HepG2 (cell line): ENCODE data around the gene PCBP4. TPM values are rescaled to one million over a fixed set of nuclear protein-coding genes. Genes with fewer than 3 reads are reported as not detected.

ENCODE experiments used
- AFF4 ChIP-seq: sonication (generic); formaldehyde crosslinking; IDR thresholded peaks from 2 replicates; pipeline ENCODE4 v1.4.0; 2020; ENCODE audit warnings: missing genetic modification reagents
- HIVEP1 ChIP-seq: sonication (generic); formaldehyde crosslinking; IDR thresholded peaks from 2 replicates; pipeline ENCODE4 v1.4.0; 2020; ENCODE audit warnings: mild to moderate bottlenecking, missing genetic modification reagents
- LCORL ChIP-seq, 2 experiments: fragments of 450-650 bp in 1 of 2; sonication (generic) in 1 of 2; formaldehyde crosslinking in 1 of 2; IDR thresholded peaks; 2 replicates each; pipeline versions ENCODE4 v1.5.0 to v1.6.1; 2017 to 2020; ENCODE audit warnings: antibody characterized with exemption in 1 of 2, missing genetic modification reagents in 1 of 2
- MAFG ChIP-seq: sonication (generic); formaldehyde crosslinking; IDR thresholded peaks from 2 replicates; pipeline ENCODE4 v1.5.1; 2020; ENCODE audit warnings: mild to moderate bottlenecking, missing genetic modification reagents
- MYNN ChIP-seq: sonication (generic); formaldehyde crosslinking; IDR thresholded peaks from 2 replicates; pipeline ENCODE4 v1.4.0; 2020; ENCODE audit warnings: mild to moderate bottlenecking, low read depth, missing genetic modification reagents
- NCOA5 ChIP-seq: sonication (generic); formaldehyde crosslinking; IDR thresholded peaks from 2 replicates; pipeline ENCODE4 v1.4.0; 2020; ENCODE audit warnings: missing genetic modification reagents
- NONO ChIP-seq, 2 experiments: fragments of 450-650 bp in 1 of 2; sonication (generic) in 1 of 2; formaldehyde crosslinking in 1 of 2; IDR thresholded peaks in 1 of 2; conservative IDR thresholded peaks in 1 of 2; 2 replicates each; pipeline versions ENCODE4 v1.6.1 to v1.8.0; 2017 to 2022; ENCODE audit warnings: mild to moderate bottlenecking in 1 of 2, missing genetic modification reagents in 1 of 2, moderate library complexity in 1 of 2
- POGZ ChIP-seq: sonication (generic); formaldehyde crosslinking; IDR thresholded peaks from 2 replicates; pipeline ENCODE4 v1.4.0; 2020; ENCODE audit warnings: mild to moderate bottlenecking, missing genetic modification reagents
- SP5 ChIP-seq: IDR thresholded peaks from 2 replicates; pipeline ENCODE4 v1.6.1; 2016; ENCODE audit warnings: low read depth, borderline replicate concordance
- TEAD3 ChIP-seq: optimal IDR thresholded peaks from 2 replicates; pipeline ENCODE3; 2016; ENCODE audit warnings: borderline replicate concordance
- ZFP1 ChIP-seq: IDR thresholded peaks from 2 replicates; pipeline ENCODE4 v1.6.1; 2016
- ZFYVE20 ChIP-seq: sonication (generic); formaldehyde crosslinking; IDR thresholded peaks from 2 replicates; pipeline ENCODE4 v1.8.0; 2023; ENCODE audit warnings: low read depth, mild to moderate bottlenecking, moderate library complexity, missing genetic modification reagents, borderline replicate concordance
- ZNF318 ChIP-seq: sonication (generic); formaldehyde crosslinking; IDR thresholded peaks from 2 replicates; pipeline ENCODE4 v1.4.0; 2020; ENCODE audit warnings: mild to moderate bottlenecking, missing genetic modification reagents
- ZNF660 ChIP-seq: sonication (generic); formaldehyde crosslinking; IDR thresholded peaks from 2 replicates; pipeline ENCODE4 v1.5.1; 2020; ENCODE audit warnings: mild to moderate bottlenecking, low read depth, missing genetic modification reagents, borderline replicate concordance
- ZNF776 ChIP-seq: sonication (generic); formaldehyde crosslinking; IDR thresholded peaks from 2 replicates; pipeline ENCODE4 v1.4.0; 2020; ENCODE audit warnings: mild to moderate bottlenecking, missing genetic modification reagents
- polyA plus RNA-seq, 8 experiments: library from polyadenylated mRNA; depleted of rRNA in 3 of 8; stranded (reverse) in 7 of 8; unstranded in 1 of 8; fragments of >200 nt; fragmentation: Illumina TruSeq in 4 of 8; extraction: Trizol in 4 of 8; gene quantifications; 2 replicates each; pipeline versions ENCODE4 v1.2.1 to v1.2.3, GENCODE V29; 2011 to 2016; ENCODE audit warnings: low read depth in 4 of 8, missing spikeins in 1 of 8, mixed read lengths in 1 of 8; ENCODE audit not compliant: insufficient read depth in 1 of 8
- total RNA-seq, 5 experiments: library from RNA; depleted of rRNA; stranded (reverse); fragments of >200 nt; fragmentation: Illumina TruSeq; extraction: Trizol; gene quantifications; 2 replicates each; pipeline ENCODE4 v1.2.3, GENCODE V29; 2016; ENCODE audit warnings: low read depth in 1 of 5
- TF ChIP-seq, protein P1 (sequence below): IDR thresholded peaks from 2 replicates; pipeline ENCODE4 v1.6.1; 2016; ENCODE audit warnings: mild to moderate bottlenecking

PCBP4 gene
- total and polyA plus RNA-seq, 2 of the 13 experiments (the other 11 are each of a cell fraction or from before 2014, with no cell fraction given): 36.8 to 51.3 TPM

- no peak for TF ChIP-seq ZNF318 (CRISPR knock-in tag)
- TF ChIP-seq AFF4 (CRISPR knock-in tag): no peak
- TF ChIP-seq MAFG (CRISPR knock-in tag): no peak
- no peak for TF ChIP-seq POGZ (CRISPR knock-in tag)
- TF ChIP-seq ZFP1: no peak
- TF ChIP-seq, protein P1, sequence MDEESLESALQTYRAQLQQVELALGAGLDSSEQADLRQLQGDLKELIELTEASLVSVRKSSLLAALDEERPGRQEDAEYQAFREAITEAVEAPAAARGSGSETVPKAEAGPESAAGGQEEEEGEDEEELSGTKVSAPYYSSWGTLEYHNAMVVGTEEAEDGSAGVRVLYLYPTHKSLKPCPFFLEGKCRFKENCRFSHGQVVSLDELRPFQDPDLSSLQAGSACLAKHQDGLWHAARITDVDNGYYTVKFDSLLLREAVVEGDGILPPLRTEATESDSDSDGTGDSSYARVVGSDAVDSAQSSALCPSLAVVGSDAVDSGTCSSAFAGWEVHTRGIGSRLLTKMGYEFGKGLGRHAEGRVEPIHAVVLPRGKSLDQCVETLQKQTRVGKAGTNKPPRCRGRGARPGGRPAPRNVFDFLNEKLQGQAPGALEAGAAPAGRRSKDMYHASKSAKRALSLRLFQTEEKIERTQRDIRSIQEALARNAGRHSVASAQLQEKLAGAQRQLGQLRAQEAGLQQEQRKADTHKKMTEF (CRISPR knock-in tag): no peak
- no peak for TF ChIP-seq MYNN (CRISPR knock-in tag)
- peak; percentile 10 for TF ChIP-seq TEAD3 (CRISPR knock-in tag)
- no peak for TF ChIP-seq NCOA5 (CRISPR knock-in tag)
- no peak for TF ChIP-seq ZNF660
- no peak for TF ChIP-seq ZFYVE20 (CRISPR knock-in tag)
- TF ChIP-seq HIVEP1: no peak
- TF ChIP-seq NONO (IDR thresholded peaks at IDR 0.05): no peak
- TF ChIP-seq NONO (CRISPR knock-in tag; conservative IDR thresholded peaks at IDR 0.05): peak; percentile 13; the same call in 1 of the 2 replicates
- no peak for TF ChIP-seq LCORL (IDR thresholded peaks at IDR 0.05)
- no peak for TF ChIP-seq LCORL (CRISPR knock-in tag; IDR thresholded peaks at IDR 0.05)
- TF ChIP-seq ZNF776 (CRISPR knock-in tag): no peak
- TF ChIP-seq SP5 (CRISPR knock-in tag): no peak
Measured at GRCh38 chr3:51975852-51976549, 8.7 kb upstream of the PCBP4 start (continued).
